Kidney epithelial cell (primary cell): ENCODE results near the gene RLIM. TPM values are rescaled to one million over a fixed set of nuclear protein-coding genes. Genes with fewer than 3 reads are reported as not detected.

Source experiments
- DNase-seq: peaks from one replicate; pipeline ENCODE4 v3.0.0-alpha.2; 2010; ENCODE audit warnings: low read depth
- H3K27me3 ChIP-seq: 2 replicates; pipeline ENCODE4 v1.6.0; 2011; ENCODE audit warnings: low read length; ENCODE audit not compliant: control insufficient read depth, insufficient read depth
- H3K36me3 ChIP-seq: 2 replicates; pipeline ENCODE4 v1.5.1; 2011; ENCODE audit warnings: low read length; ENCODE audit not compliant: control insufficient read depth, insufficient read depth
- H3K4me3 ChIP-seq: 2 replicates; pipeline ENCODE4 v1.5.1; 2011; ENCODE audit warnings: low read depth, mild to moderate bottlenecking, control low read depth, low read length
- total RNA-seq: library from RNA; depleted of rRNA; stranded (reverse); fragments of >200 nt; gene quantifications from 2 replicates; pipeline ENCODE4 v1.2.3, GENCODE V29; 2015
- TF ChIP-seq, protein P1 (sequence below): IDR thresholded peaks from 2 replicates; pipeline ENCODE4 v1.5.1; 2011; ENCODE audit warnings: mild to moderate bottlenecking, moderate library complexity, low read length, control low read depth, inconsistent platforms; ENCODE audit not compliant: insufficient read depth, poor library complexity, severe bottlenecking

RLIM gene
- total RNA-seq, 1 donor from 2014 or later, result 45.3 TPM

- TF ChIP-seq, protein P1, sequence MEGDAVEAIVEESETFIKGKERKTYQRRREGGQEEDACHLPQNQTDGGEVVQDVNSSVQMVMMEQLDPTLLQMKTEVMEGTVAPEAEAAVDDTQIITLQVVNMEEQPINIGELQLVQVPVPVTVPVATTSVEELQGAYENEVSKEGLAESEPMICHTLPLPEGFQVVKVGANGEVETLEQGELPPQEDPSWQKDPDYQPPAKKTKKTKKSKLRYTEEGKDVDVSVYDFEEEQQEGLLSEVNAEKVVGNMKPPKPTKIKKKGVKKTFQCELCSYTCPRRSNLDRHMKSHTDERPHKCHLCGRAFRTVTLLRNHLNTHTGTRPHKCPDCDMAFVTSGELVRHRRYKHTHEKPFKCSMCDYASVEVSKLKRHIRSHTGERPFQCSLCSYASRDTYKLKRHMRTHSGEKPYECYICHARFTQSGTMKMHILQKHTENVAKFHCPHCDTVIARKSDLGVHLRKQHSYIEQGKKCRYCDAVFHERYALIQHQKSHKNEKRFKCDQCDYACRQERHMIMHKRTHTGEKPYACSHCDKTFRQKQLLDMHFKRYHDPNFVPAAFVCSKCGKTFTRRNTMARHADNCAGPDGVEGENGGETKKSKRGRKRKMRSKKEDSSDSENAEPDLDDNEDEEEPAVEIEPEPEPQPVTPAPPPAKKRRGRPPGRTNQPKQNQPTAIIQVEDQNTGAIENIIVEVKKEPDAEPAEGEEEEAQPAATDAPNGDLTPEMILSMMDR, result no peak
- H3K36me3 ChIP-seq, result no peaks in the 10 kb centered on the region
- no peak for DNase-seq
- no peak overlapping the region for H3K4me3 ChIP-seq
- no peaks in the 10 kb centered on the region for H3K27me3 ChIP-seq
Measured at GRCh38 chrX:74540635-74541249, 73.7 kb downstream of the RLIM start.

DNA sequence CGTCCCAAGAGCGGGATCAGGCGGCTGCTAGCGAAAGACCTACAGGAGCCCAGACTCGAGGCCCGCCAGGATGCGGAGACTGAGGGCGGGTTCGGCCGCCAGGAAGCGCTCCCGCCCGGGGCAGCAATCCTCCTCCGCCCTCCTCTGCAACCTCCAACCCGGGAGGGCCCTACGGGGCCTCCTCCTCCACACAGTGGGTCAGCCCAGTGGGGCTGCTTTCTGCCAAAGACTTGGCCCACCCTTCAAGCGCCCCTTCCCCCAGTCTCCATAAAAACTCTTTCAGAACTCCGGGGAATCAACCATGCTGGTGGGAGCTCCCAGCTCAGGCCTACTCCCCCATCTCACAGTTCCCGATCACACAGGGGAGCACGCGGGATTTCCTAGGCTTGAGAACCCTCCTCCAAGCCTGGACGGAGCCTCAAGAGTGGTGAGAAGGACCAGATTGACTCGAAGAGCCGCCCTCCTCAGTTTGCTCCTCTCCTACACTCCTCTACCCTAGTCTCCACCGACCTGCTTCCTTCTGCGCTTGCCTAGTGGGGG lies 77.5 kb downstream of the RLIM start:
- no peak for DNase-seq
- TF ChIP-seq, protein P1, result no peak
- Histone ChIP-seq H3K27me3 (no peaks in the 10 kb centered on the region), H3K4me3 (peak overlapping the region; percentile 42), H3K36me3 (no peaks in the 10 kb centered on the region)

DNA sequence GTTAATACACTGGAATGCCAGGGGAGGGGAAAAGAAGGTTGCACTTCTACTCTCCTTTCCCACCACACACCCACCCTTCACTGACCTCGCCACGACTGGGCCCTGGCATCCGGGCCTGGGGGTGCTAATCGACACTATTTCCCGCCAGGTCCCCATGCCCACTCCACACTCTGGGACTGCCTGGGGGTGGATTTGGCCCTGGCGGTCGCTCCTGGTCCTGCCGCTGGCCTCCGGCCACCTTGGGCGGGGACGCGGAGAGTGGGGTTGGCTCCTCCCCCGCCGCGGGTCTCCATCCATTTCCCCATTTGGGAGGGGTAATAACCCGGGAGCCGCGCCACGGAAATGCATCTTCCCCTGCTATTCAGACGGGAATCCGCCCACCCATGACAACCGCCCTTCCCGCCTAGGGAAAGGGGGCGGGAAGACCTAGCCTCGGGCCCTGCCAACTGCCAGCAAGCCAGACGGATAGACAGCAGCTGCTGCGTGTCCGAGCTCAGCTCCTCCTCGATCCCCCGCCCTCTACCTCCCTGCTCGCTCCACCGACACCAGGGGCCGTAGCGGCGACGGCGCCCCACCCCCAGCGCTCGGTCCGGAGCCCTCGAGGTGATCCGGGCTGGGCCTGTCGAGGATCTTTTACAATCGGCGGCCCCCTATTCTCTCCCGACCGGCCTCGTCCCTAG lies 78.1 kb downstream of the RLIM start:
- no peak for DNase-seq
- Histone ChIP-seq H3K4me3 (peak overlapping the region; percentile 42), H3K36me3 (no peaks in the 10 kb centered on the region), H3K27me3 (no peaks in the 10 kb centered on the region)
- TF ChIP-seq, protein P1, result peak; percentile 28

DNA sequence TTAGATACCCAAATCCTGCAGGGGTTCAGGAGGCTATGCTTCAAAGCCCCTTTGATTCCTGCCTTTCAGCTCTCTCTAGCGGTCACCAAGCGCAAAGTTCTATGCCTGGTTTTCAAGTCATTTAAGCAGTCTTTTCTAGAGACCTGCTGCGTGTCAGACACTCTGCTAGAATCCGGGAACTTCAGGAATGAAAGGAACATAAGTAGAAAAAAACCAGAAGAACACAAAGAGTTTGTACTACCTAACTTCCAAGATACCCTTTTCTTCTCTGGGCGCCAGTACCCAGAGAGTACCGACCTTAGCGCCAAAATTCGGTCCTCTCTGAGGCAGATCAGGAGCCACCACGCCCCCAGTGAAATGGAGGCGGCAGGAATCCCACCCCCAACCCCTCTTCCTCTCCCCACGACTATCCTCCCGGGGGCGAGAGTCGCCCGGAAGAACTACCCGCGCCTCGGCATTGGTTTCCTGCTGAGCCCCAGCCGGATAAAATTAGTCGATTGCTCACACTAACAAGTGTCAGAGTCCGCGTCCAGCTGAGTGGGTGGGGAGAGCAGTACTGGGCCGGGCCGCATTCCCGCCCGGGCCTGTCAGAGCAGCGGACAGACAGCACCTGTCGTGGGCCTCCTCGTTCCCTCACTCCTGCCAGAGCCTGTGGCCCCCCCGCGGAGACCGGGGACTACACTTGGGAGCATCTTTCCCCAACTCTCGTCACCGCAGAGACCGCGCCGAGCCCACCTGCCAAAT lies 78.8 kb downstream of the RLIM start:
- Histone ChIP-seq H3K36me3 (no peaks in the 10 kb centered on the region), H3K27me3 (no peaks in the 10 kb centered on the region), H3K4me3 (peak overlapping the region; percentile 42)
- no peak for DNase-seq
- TF ChIP-seq, protein P1, result peak; percentile 39

Other genes starting within 250 kb of the RLIM start
- 3.6 and 5.0 TPM in 2 replicates for gene SLC16A2, start 193.1 kb downstream of the RLIM start, total RNA-seq